Activated CD4-positive, CD25-positive, alpha-beta regulatory T cell (primary cell): ENCODE measurements around the gene ACSL5.
"Not testable (repeated sequence)": the region's sequence is repeated elsewhere in the genome, so short reads cannot be mapped to it uniquely, and the experiment has no call there.

Source experiments
- DNase-seq, 4 experiments: peaks; one replicate each; lab custom pipeline; 2025; lab: John Stamatoyannopoulos, UW

The ACSL5 gene

DNA sequence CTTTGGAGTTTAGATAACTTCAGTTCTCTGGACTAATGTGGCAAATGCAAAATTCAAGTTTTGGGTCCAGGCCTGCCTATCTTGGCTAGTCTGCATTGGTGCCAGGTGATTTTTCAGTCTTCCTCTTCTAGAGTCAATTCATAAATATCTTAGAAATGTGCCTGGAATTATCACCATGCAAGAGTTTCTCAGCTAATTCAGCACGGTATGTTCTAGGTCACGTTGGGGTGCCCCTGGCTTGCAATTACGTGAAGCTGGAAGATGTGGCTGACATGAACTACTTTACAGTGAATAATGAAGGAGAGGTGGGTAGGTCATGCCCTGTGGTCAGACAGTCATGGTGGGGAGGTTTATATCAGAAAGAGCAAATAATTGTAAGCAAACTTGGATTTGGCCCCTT is 47.8 kb downstream of the ACSL5 start:
- no peak for DNase-seq

DNA sequence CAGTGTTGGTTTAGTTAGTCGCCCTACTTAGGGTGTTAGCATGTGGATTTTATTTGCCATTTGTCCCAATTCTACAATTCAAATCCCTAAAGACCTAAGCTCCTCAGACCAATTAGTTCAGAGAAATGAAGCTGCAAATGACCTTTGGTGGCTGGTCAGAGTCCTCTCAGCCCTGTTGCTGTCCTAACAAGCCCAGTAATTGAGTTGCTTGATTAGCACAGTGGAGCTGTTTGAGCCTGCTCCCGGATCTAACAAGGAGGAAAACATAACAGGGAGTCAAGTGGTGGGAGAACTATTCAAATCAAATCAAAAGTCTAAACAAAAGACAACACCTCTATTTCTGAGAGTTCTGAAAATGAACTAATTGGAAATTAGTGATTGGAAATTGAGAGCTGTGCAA is 50.7 kb downstream of the ACSL5 start:
- no peak for DNase-seq

- DNase-seq: no peak
Observed at GRCh38 chr10:112426111-112426510, 52.2 kb downstream of the ACSL5 start.

DNA sequence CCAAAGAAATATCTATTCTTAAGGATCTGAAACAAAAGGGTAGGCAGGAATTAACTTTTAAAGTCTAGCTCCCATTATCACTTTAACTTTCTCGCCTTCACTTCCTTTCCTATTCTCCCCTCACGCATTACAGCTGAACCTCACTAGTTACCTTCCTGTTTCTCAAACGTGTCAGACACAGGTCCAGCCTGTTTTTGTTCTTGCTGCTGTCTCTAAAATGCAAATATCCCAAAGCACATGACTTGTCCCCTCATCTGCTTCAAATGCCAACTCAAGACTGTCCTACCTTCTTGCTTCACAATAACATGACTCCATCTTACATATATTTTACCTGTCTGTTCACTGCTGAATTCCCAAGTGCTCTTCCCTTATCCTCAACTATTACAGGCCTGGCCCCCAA is 55.2 kb downstream of the ACSL5 start:
- no peak for DNase-seq

DNA sequence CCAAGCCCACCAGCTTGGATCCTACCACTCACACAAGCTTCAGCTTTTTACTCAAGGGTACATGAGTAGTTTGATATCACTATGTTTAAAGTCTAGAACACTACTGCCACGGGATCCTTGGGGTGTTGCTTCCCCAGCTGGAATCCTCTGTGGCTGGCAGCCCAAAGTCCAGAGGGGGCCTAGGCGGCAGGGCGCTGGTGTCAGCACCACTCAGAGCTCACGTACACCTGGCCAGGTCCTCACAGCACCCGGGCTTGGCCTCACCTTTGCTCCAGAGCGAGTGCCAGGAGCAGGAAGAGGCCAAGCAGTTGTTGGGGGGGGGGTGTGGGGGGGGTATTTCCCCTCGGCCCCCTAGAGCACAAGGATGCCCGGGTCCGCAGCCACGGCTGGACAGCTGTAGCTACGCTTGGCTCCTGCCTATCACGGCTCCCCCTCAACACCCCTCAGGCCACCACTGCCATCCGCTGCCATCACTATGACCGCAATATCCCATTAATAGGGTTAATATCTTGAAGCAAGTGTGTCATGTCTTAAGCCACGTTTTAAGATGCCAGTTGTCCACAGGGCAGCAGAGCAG is 55.8 kb downstream of the ACSL5 start:
- DNase-seq: no peak

DNA sequence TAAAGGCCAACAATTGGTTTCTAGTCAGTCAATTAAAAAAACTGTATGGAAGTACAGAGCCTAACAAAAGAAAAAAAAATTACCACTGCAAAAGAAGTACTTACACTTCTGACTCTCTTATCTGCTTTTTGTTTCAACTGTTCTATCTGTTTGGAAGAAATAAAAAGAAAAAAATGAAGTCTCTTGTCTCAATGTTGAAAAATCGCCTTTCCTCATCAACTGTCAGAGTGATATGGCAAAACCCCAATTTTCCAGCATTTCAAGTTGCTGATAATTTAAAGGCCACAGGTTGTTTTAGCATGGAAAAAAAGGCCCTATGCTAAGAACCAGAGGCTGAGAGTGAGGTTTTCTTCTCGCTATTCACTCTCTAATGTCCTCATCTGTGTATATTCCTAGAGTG is 59.2 kb downstream of the ACSL5 start:
- DNase-seq: no peak

DNA sequence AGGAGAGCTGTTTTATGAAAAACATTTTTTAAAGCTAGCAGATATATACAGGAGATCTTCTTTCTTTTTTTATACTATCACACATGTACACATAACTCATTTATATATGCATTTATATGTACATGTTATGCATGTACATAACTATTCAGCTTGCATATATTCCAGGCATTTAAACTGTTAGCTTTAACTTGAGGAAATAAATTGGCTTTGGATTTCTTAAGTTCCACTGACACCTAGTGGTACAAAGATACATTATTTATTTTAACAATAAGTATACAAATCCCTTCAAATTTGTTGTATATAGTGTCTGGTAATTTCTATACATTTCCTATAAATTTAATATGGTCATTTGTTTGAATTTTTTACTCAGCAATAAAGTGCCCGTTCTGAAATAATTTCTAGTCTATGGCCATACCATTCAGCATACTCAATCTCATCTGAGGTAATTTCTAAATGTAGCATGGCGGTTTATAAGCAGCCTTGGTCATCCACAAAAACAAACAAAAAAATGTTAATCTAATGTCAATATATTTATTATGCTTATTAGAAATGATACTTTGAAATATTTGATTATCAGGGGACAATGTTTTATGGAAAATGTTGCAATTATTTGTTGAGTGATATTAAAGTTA is 61.2 kb downstream of the ACSL5 start:
- DNase-seq: no peak

DNA sequence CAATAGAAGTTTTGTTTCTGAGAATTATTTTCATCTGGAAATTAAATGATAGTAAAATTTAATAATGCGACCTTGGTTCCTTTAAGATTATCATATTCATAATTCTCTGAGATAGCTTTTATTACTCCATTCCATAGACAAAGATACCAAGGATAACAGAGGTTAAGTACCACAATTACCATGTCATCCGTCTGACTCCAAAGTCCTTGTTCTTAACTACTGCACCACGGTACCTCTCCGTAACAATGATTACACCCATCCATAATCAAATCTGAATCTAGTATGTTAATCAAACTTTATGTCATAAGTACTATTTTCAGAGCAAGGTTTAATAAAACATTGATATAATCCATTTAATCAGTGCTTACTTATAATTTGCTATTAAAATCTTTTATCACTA is 64.4 kb downstream of the ACSL5 start:
- DNase-seq: no peak

DNA sequence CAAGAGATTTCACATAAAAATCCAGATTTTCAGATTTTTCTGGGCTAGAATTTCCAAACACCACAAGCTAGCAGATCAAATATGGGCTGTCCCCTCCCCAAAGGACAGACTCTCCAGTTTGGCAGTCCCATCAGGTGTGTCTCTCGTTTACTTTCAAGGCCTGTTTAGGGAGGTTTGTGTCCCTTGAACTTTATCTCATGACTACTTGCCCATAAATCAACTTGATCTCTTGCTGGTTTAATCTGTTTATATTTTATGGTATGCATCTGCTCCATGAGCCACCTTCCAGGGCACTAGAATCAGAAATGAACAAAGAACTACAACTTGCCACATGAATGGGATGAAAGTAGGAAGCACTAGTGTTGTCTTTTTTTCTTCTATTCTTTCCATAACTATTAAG is 67.6 kb downstream of the ACSL5 start:
- DNase-seq: no peak

GRCh38 chr10:112442063-112442462 is 68.1 kb downstream of the ACSL5 start:
- DNase-seq: no peak

DNA sequence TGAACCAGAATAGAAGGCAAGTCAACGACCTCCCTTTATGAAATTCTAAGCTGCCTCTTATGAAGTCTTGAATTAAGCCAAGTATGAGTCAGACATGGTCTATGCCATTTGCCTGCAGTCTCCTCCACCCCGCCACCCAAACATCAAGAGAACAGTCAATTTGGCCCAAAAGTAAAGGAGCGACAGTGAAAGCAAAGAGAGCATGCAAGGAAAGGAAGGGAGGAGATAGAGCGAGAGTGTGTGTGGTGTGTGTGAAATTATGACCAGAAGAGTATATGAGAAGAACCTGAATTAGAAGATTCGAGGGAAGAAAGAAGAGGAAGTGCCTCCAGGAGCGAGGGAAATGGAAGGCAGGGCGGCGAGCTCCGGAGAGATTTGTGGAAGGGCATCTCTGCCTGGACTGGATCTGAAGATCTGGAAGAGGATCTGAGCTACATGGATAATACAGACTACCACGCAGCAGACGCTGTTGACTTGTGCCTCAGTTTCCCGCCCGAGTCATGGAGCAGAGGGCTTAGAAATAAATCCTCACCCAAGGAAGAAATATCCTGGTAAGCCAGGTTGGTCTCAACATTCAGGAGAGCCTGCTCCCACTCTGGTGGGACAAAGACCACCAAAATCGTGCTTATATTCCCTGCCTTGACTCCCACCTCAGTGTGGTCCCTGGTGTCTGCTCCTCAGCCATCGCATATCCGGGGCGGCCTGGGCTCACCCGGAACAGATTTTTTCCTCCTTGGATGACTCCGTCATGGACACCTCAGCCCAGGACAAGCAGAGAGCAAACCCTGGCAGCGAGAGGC is 72.3 kb downstream of the ACSL5 start:
- DNase-seq: no peak

DNA sequence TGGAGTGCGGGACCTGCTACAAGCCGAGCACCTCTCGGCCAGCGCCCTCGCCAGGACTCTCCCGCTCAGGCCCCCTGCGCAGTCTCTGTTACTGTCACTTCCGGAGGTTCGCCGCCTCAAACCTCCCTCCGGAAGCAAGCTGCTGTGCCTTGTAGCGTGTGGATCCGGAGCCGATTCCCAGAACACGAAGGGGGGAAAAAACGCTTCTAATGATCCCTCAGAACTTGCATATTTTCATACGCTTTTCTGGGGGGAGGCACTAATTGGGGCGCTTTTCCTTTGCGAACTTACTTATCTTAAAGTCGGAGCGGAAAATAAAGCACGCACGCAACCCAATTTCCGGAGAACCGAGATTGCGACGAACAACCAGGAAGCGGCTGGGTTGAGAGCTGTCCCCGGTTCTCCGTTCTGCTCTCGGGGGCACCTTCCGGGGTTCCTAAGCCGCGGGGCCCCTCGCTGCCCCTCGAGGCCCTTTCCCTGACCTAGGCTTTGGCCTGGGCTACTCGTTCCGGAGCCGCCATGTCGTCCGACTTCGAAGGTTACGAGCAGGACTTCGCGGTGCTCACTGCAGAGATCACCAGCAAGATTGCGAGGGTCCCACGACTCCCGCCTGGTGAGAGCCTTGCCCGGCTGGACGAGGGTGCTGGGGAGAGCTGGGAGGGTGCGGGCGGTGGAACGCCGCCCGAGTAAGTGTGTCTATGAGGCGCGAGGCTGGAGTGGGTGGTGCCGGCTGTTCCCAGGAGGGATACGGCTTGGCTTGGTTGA is 73.1 kb downstream of the ACSL5 start, which contains the start of the genes VTI1A and ZDHHC6:
TSS of gene VTI1A (plus strand) at position 361 of the 765 bp plus-strand sequence. CDS start at position 520, 159 bp downstream.
TSS of gene ZDHHC6 (minus strand) at position 60 of the 765 bp plus-strand sequence. CDS start 1,478 bp downstream, outside the sequence.
- DNase-seq: peak; percentile 64 to 76 (median 70)

GRCh38 chr10:112447620-112447928 is 73.7 kb downstream of the ACSL5 start:
- DNase-seq: no peak

DNA sequence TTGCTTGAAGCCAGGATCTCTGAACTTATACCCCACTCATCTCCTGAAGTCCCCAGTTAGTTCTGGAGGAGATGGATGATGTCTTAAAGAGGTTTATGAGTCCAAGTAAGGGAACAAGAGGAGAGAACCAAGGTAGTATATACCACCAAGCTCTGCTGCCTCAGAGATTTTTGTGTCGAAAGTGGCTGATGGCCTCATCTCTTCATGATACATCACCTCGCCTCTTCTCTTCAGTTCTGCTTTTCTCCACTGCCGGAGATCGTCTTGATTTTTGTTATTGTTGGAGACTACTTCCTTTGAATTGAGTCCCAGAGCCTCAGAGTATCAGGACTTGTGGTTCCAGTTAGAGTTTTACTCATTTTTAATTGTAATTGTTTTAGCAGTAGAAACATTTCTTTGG is 75.0 kb downstream of the ACSL5 start:
- no peak for DNase-seq

- DNase-seq: no peak
Observed at GRCh38 chr10:112454910-112455779, 81.2 kb downstream of the ACSL5 start.

- DNase-seq: no peak
Observed at GRCh38 chr10:112456533-112456932, 82.6 kb downstream of the ACSL5 start.

DNA sequence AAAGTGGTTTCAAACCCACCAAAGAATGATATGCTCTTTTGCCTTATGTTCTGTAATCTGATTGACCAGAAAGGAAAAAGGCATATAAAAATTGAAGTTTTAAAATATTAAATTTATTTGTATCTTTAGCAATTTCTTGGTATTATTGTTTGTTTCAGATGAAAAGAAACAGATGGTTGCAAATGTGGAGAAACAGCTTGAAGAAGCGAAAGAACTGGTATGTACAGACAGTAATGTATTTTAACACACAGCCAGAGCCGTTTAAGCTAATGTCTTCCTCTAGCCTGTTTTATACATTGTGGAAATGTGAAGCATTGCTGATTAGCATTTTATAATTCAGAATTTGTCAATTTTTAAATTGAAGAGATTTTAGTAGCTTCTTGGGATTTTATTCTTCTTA is 86.5 kb downstream of the ACSL5 start:
- no peak for DNase-seq

DNA sequence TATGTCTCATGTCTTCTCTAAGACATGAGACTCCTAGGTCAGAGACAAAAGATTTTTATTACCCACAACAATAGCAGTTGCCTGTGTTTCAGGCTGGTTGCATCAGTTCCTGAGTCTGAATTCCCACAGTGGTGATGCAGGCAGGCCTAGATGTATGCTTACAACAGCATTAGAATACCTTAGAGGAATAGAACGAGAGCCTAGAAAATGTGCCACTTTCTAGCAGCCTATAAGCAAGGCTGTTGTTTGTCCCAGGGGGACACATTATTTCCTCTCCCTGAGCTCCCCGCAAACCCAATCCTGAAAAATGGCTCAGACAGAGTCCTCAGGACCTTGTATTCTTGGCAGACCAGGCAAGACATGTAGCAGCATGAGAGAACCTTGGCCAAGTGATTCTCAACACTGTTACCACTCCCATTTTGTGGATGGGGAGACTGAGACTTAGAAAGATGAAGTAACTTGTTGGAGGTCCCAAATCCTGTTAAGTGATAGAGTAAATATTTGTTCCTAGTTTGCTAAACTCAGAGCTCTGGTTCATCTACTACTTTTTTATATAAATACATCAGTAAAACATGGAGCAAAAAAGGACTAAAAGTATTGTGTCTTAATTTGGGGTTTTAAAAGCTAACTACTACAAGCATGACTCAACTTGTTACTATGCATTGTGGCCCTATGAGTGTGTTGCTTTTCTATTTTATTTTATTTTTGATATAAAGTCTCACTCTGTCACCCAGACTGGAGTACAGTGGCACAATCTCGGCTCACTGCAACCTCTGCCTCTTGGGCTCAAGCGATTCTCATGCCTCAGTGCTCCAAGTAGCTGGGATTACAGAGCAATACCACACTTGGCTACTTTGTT is 87.3 kb downstream of the ACSL5 start:
- DNase-seq: no peak

- not testable (repeated sequence) for DNase-seq
Observed at GRCh38 chr10:112464074-112464473, 90.2 kb downstream of the ACSL5 start.

DNA sequence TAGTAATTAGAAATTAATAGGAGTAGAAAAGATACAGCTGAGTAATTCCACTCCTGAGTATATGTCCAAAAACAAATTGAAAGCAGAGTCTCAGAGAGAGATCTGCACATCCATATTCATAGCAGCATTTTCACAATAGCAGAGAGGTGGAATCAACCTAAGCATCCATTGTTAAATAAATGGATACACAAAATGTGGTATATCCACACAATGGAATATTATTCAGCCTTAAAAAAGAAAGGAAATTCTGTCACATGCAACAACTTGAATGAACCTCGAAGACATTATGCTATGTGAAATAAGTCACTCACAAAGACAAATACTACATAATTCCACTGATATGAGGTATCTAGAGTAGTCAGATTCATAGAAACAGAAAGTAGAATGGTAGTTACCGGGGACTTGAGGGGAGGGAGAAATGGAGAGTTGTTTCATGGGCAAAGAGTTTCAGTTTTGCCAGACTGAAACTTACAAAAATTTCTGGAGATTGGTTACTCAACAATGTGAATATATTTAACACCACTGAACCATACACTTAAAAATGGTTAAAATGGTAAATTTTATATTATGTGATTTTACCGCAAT is 91.5 kb downstream of the ACSL5 start:
- DNase-seq: no peak
